Measurements from ENCODE around the gene ZNF839. TPM values are rescaled to one million over a fixed set of nuclear protein-coding genes. Genes with fewer than 3 reads are reported as not detected.

Gene ZNF839
- total RNA-seq, 2 experiments from 2014 or later = 20.2 to 23.3 TPM

DNA sequence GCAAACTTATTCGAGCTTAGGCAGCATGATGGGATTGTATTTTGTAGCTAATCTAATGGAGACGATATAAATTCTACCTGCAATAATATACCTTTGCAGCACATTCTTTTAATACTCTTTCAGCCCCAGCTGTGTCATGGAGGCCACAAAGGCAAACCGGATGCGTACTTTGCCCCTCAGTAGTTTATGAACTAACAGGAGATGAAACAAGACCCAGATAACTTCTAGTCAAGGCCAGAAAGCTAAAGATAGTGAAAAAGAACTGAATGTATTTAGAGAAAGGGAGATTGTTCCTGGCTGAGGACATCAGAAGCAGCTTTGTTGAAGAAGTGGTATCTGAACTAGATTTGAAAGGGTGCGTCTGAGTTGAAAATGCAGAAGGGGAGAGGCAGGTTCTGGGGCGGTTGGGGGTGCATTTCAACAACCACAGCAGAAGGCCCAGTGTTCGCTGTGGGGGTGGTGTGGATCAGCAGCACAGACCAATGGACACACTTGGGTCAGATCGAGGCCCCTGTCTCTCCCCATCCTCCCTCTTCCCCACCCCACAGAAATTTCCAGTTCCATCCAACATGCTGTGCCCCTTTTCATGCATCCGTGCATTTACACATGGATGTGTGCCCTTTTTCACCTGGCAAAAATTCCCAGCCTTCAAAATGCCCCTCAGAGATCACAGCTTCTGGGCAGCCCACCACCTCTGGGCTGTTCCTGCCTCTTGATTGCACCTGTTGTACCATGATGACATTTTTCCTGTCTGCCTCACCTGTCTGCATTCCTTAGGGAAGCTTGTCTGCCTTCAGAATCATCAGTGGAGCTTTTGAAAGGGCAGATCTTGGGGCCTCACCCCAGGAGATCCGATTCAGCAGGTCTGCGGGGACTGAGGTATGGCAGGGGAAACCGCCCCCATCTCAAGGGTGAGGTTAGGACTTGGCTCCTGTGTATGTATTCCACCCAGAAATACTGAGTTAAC lies 2.2 kb downstream of the ZNF839 start:
- no peak for TF ChIP-seq EZH2phosphoT487 (IDR thresholded peaks at IDR 0.05; ENCODE audit: borderline replicate concordance, low read depth, low read length)
- TF ChIP-seq, protein P1, sequence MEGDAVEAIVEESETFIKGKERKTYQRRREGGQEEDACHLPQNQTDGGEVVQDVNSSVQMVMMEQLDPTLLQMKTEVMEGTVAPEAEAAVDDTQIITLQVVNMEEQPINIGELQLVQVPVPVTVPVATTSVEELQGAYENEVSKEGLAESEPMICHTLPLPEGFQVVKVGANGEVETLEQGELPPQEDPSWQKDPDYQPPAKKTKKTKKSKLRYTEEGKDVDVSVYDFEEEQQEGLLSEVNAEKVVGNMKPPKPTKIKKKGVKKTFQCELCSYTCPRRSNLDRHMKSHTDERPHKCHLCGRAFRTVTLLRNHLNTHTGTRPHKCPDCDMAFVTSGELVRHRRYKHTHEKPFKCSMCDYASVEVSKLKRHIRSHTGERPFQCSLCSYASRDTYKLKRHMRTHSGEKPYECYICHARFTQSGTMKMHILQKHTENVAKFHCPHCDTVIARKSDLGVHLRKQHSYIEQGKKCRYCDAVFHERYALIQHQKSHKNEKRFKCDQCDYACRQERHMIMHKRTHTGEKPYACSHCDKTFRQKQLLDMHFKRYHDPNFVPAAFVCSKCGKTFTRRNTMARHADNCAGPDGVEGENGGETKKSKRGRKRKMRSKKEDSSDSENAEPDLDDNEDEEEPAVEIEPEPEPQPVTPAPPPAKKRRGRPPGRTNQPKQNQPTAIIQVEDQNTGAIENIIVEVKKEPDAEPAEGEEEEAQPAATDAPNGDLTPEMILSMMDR (conservative IDR thresholded peaks at IDR 0.05; ENCODE audit: low read length) = no peak
- intact Hi-C loops (cut with micrococcal nuclease; ENCODE audit: unreplicated experiment) = no loop called here
- H3K79me2 ChIP-seq (ENCODE audit: insufficient read depth, low read depth, low read length) = peaks cover 10% of the 10 kb centered on the region; the same call in 1 of the 2 replicates
- no TSS peak for BruUV-seq (replicated peaks)
- no peaks in the 10 kb centered on the region for H3K9me2 ChIP-seq (ENCODE audit: insufficient read depth, low read length)
- peaks cover 37% of the 10 kb centered on the region for H3K4me1 ChIP-seq (ENCODE audit: insufficient read depth, low read length, poor library complexity, severe bottlenecking)
- ChIA-PET POLR2A (interaction anchor here (0.6 kb wide), 2 partner anchors 191 to 380 kb away, joined by 3 to 5 read pairs; no protein-coding TSS in a partner anchor), CTCF (ENCODE audit: unreplicated experiment) (interaction anchor here (0.7 kb wide), 1 partner anchor 49 kb away, joined by 3 read pairs; no protein-coding TSS in a partner anchor)
- no peak overlapping the region; the same call in 1 of the 2 replicates for H3K4me2 ChIP-seq (ENCODE audit: low read length)
- no peak for DNase-seq (ENCODE audit: low spot score)
- no peaks in the 10 kb centered on the region for H4K20me1 ChIP-seq (ENCODE audit: insufficient read depth, low read length)
- H3K4me3 ChIP-seq (ENCODE audit: low read depth, low read length, poor library complexity, severe bottlenecking) = no peak overlapping the region
- no peaks in the 10 kb centered on the region for H3K9me3 ChIP-seq (ENCODE audit: low read length)
- H3K27ac ChIP-seq (ENCODE audit: low read depth, low read length, poor library complexity, severe bottlenecking) = no peak overlapping the region
- H2AFZ ChIP-seq (ENCODE audit: low read length) = no peak overlapping the region
- peaks cover 28% of the 10 kb centered on the region; the same call in 1 of the 2 replicates for H3K36me3 ChIP-seq (ENCODE audit: insufficient read depth, low read length)

DNA sequence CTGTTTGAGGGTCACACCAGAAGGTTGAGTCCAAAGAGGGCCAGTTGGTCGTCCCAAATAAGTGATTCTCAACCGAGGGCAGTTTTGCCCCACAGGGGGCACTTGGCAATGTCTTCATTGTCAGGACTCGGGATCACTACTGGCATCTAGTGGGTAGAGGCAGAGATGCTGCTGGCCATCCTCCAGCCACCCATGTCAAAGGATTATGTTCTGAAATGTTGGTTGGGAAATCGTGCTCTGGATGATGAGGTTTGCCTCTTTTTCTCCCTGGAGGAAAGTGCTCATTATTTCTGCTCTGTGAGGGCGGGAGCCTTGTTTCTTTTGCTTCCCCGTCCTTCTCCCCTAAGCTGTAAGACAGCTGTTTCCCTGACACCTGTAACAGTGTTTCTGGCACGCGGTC lies 3.6 kb downstream of the ZNF839 start:
- Histone ChIP-seq H3K4me1 (ENCODE audit: insufficient read depth, low read length, poor library complexity, severe bottlenecking) (peaks cover 26% of the 10 kb centered on the region), H3K79me2 (ENCODE audit: insufficient read depth, low read depth, low read length) (peaks cover 10% of the 10 kb centered on the region; the same call in 1 of the 2 replicates), H3K36me3 (ENCODE audit: insufficient read depth, low read length) (peaks cover 28% of the 10 kb centered on the region; the same call in 1 of the 2 replicates), H4K20me1 (ENCODE audit: insufficient read depth, low read length) (no peaks in the 10 kb centered on the region), H2AFZ (ENCODE audit: low read length) (no peak overlapping the region), H3K9me3 (ENCODE audit: low read length) (no peaks in the 10 kb centered on the region), H3K9me2 (ENCODE audit: insufficient read depth, low read length) (no peaks in the 10 kb centered on the region), H3K4me2 (ENCODE audit: low read length) (no peak overlapping the region), H3K27ac (ENCODE audit: low read depth, low read length, poor library complexity, severe bottlenecking) (no peak overlapping the region), H3K4me3 (ENCODE audit: low read depth, low read length, poor library complexity, severe bottlenecking) (no peak overlapping the region)
- ChIA-PET POLR2A (interaction anchor here (0.5 to 0.6 kb wide), 3 partner anchors 31 to 265 kb away, joined by 3 to 10 read pairs (median 4); no protein-coding TSS in a partner anchor), CTCF (ENCODE audit: unreplicated experiment) (no interaction called here)
- peak; percentile 65 for DNase-seq (ENCODE audit: low spot score)
- intact Hi-C loops (cut with micrococcal nuclease; ENCODE audit: unreplicated experiment) = no loop called here
- BruUV-seq (replicated peaks) = no TSS peak
- TF ChIP-seq, protein P1 (conservative IDR thresholded peaks at IDR 0.05; ENCODE audit: low read length) = peak; percentile 81
- no peak for TF ChIP-seq EZH2phosphoT487 (IDR thresholded peaks at IDR 0.05; ENCODE audit: borderline replicate concordance, low read depth, low read length)
